KMS-11 (cell line): ENCODE results near the gene FBXW8.

Source experiments
- H2AFZ ChIP-seq: fragments of 200-600 bp; sonication (generic); 2 replicates; pipeline ENCODE4 v1.6.1; 2016; ENCODE audit warnings: antibody characterized with exemption, mixed run types, low read depth
- H3K27ac ChIP-seq: fragments of 200-600 bp; sonication (generic); 2 replicates; pipeline ENCODE4 v1.6.1; 2016; ENCODE audit warnings: mild to moderate bottlenecking, mixed run types
- H3K27me3 ChIP-seq: fragments of 200-600 bp; sonication (generic); 2 replicates; pipeline ENCODE4 v1.6.1; 2017; ENCODE audit warnings: mild to moderate bottlenecking, low read depth, mixed run types, moderate library complexity; ENCODE audit not compliant: insufficient read depth
- H3K36me3 ChIP-seq: fragments of 200-600 bp; sonication (generic); 2 replicates; pipeline ENCODE4 v1.6.1; 2017; ENCODE audit warnings: mild to moderate bottlenecking, mixed run types; ENCODE audit not compliant: insufficient read depth
- H3K4me1 ChIP-seq: fragments of 200-600 bp; sonication (generic); 2 replicates; pipeline ENCODE4 v1.6.1; 2016; ENCODE audit warnings: mild to moderate bottlenecking, low read depth, mixed run types; ENCODE audit not compliant: poor library complexity, severe bottlenecking
- H3K4me2 ChIP-seq: fragments of 200-600 bp; sonication (generic); 2 replicates; pipeline ENCODE4 v1.7.0; 2016; ENCODE audit warnings: mild to moderate bottlenecking, mixed run types
- H3K4me3 ChIP-seq: fragments of 200-600 bp; sonication (generic); IDR thresholded peaks from 2 replicates; pipeline ENCODE4 v1.6.1; 2017; ENCODE audit warnings: low read depth, low read length, mixed read lengths; ENCODE audit not compliant: insufficient read depth
- H3K79me2 ChIP-seq: fragments of 200-600 bp; sonication (generic); 2 replicates; pipeline ENCODE4 v1.6.1; 2016; ENCODE audit warnings: low read depth, mixed run types; ENCODE audit not compliant: insufficient read depth
- H3K9ac ChIP-seq: fragments of 200-600 bp; sonication (generic); 2 replicates; pipeline ENCODE4 v1.6.1; 2016; ENCODE audit warnings: mild to moderate bottlenecking, mixed run types
- H4K20me1 ChIP-seq: fragments of 200-600 bp; sonication (generic); 2 replicates; pipeline ENCODE4 v1.6.1; 2016; ENCODE audit warnings: mild to moderate bottlenecking, mixed run types; ENCODE audit not compliant: insufficient read depth
- TF ChIP-seq, protein P1 (sequence below): fragments of 200-600 bp; sonication (generic); conservative IDR thresholded peaks from 2 replicates; pipeline ENCODE4 v1.6.1; 2017; ENCODE audit warnings: low read depth, mild to moderate bottlenecking, antibody characterized with exemption, low read length, moderate library complexity, mixed read lengths

FBXW8 gene

DNA sequence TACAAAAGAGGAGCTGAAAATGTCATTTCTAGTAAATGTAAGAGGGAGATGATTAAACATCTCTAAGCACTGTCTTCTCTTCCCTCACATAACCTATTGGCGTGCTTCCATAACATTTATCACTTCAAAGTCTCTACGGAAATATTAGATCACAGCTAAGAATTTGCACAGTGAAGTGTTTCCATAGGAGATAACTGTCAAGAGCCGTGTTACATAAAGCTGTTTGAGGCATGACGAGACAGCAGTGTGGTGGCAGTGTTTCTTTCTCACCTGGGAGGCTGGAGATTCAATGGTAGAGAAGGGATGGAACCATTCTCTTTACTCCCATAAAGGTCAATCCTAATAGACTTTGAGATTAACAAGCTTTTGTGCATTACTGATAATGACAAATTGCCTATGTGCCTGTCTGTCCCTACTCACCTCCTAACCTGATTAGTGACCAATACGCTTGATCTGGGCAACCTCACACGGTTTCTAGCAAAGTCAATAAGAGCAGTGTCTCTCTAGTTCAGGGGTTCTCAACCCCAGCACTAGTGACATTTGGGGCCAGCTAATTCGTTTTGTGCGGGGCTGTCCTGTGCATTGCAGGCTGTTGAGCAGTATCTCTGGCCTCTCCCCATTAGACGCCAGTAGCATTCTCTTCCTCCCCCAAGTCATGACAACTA, 35.3 kb downstream of the FBXW8 start:
- TF ChIP-seq, protein P1, sequence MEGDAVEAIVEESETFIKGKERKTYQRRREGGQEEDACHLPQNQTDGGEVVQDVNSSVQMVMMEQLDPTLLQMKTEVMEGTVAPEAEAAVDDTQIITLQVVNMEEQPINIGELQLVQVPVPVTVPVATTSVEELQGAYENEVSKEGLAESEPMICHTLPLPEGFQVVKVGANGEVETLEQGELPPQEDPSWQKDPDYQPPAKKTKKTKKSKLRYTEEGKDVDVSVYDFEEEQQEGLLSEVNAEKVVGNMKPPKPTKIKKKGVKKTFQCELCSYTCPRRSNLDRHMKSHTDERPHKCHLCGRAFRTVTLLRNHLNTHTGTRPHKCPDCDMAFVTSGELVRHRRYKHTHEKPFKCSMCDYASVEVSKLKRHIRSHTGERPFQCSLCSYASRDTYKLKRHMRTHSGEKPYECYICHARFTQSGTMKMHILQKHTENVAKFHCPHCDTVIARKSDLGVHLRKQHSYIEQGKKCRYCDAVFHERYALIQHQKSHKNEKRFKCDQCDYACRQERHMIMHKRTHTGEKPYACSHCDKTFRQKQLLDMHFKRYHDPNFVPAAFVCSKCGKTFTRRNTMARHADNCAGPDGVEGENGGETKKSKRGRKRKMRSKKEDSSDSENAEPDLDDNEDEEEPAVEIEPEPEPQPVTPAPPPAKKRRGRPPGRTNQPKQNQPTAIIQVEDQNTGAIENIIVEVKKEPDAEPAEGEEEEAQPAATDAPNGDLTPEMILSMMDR, result no peak
- Histone ChIP-seq H3K4me3 (no peak overlapping the region), H3K27ac (no peak overlapping the region), H3K9ac (no peak overlapping the region), H3K36me3 (no peaks in the 10 kb centered on the region), H3K4me2 (no peak overlapping the region), H3K79me2 (no peaks in the 10 kb centered on the region), H2AFZ (no peak overlapping the region), H3K27me3 (no peaks in the 10 kb centered on the region), H3K4me1 (no peaks in the 10 kb centered on the region), H4K20me1 (no peaks in the 10 kb centered on the region)

GRCh38 chr12:116948298-116948697, 37.5 kb downstream of the FBXW8 start:
- TF ChIP-seq, protein P1, result no peak
- H4K20me1 ChIP-seq, result no peaks in the 10 kb centered on the region
- no peak overlapping the region for H3K27ac ChIP-seq
- H3K79me2 ChIP-seq, result no peaks in the 10 kb centered on the region
- H3K4me1 ChIP-seq, result no peaks in the 10 kb centered on the region
- H3K36me3 ChIP-seq, result no peaks in the 10 kb centered on the region
- no peaks in the 10 kb centered on the region for H3K27me3 ChIP-seq
- H3K4me3 ChIP-seq, result no peak overlapping the region
- H2AFZ ChIP-seq, result no peak overlapping the region
- no peak overlapping the region for H3K4me2 ChIP-seq
- H3K9ac ChIP-seq, result no peak overlapping the region

- TF ChIP-seq, protein P1, result no peak
Observed at GRCh38 chr12:116950628-116951325, 40.0 kb downstream of the FBXW8 start.

DNA sequence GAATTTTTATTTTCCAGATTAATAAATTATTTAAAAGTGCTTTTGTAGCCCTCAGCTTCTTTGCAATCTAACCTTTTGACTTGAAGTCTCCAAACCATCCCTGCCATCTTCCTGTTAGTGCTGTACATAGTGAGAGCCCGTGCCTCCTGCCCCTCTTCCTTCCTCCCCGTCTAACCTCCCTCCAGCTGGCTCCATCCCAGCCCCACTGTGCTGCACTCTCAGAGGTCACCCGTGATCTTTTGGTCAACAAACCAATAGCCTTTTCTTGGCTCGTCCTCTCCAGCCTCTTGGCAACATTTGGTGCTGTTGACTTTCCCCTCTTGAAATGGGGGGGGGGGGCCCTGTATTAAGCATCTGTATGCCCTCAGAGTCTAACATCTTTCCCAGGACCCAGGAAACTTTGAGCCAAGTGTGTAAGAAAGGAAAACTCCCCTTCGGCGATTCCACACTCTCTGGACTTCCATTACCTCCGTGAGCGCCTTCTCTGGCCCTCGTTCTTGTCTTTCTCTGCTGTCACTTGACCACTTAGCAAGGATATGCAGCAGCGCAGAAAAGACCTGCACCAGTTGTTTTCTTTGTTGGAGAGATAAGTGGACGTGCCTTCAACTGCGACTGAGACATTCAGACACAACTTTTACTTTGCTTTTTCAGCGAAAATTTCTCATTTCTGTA, 44.1 kb downstream of the FBXW8 start:
- Histone ChIP-seq H3K36me3 (no peaks in the 10 kb centered on the region), H3K4me3 (no peak overlapping the region), H3K4me1 (peaks cover 27% of the 10 kb centered on the region), H4K20me1 (no peaks in the 10 kb centered on the region), H3K9ac (no peak overlapping the region), H3K79me2 (no peaks in the 10 kb centered on the region), H3K4me2 (no peak overlapping the region), H2AFZ (no peak overlapping the region), H3K27ac (no peak overlapping the region), H3K27me3 (no peaks in the 10 kb centered on the region)
- TF ChIP-seq, protein P1, result no peak

More at GRCh38 chr12:116950628-116951325, 40.0 kb downstream of the FBXW8 start:
- Histone ChIP-seq H3K4me2 (no peak overlapping the region), H3K36me3 (no peaks in the 10 kb centered on the region), H3K4me1 (no peaks in the 10 kb centered on the region), H3K9ac (no peak overlapping the region), H3K4me3 (no peak overlapping the region), H4K20me1 (no peaks in the 10 kb centered on the region), H3K27ac (no peak overlapping the region), H3K79me2 (no peaks in the 10 kb centered on the region), H2AFZ (no peak overlapping the region), H3K27me3 (no peaks in the 10 kb centered on the region)
